GM21390 (cell line): ENCODE results near the gene NCOA7.
"Not testable (repeated sequence)": the region's sequence is repeated elsewhere in the genome, so short reads cannot be mapped to it uniquely, and the experiment has no call there.

Source experiments
- ATAC-seq: cut with Tn5 transposase; IDR thresholded peaks from one replicate; pipeline ENCODE4 v1.9.1; 2021; ENCODE audit not compliant: unreplicated experiment

Gene NCOA7

DNA sequence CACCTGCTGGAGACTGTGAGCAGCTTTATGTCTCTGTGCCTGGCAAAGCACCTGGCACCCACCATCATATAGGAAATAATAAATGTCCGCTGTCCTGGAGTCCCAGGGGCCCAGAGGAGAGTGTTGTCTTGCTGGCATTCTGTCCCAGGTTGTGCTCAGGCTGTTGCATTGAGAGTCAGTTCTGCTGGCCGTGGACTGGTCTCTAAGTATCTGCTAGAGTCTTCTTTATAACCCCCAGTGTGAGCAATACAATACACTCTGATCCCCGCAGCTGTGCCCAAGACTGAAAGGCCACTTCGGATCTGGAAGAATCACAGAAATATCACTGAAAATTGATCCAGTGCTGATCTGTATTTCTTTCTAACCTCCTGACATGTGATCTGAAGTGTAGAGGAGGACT, 127.5 kb downstream of the NCOA7 start:
- no peak for ATAC-seq

DNA sequence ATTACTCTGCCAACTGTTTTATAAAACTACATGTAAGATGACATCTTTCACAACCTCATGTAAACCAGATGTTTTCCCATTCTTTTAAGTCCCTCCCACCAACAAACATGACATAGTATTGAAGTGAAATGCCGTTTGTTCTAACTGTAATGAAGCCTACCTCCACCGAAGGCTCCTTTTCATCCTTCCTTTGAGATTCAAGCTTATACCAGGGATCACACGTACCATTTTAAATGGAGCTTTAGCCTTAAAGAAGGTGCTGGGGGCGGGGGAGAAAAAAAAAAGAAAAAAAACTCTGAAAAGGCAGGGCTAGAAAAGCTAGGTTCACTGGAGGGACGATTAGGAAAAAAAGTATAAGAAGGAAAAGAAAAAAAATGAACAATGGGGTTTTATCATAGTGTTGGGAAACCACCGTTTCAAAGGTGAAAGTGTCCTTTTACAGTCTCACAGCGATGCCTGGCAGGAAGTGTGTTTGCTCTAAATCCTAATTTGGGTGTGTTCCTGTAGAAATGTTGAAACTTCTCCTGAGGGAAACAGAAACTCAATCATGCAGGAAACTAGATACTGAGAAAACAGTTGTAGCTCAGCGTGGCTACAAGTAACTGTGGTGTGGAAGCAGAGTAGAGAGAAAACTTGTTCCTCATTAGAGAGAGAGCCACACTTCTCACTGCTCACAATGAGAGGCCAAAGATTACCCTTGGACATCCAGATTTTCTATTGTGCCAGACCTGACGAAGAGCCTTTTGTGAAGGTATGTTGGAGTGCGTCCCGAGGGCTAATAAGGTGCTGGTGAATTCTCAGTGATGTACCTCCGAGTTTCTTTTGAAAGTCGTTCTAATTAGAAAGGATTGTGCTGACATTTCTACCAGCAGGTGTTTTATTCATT, 128.2 kb downstream of the NCOA7 start:
- ATAC-seq: peak; percentile 96

DNA sequence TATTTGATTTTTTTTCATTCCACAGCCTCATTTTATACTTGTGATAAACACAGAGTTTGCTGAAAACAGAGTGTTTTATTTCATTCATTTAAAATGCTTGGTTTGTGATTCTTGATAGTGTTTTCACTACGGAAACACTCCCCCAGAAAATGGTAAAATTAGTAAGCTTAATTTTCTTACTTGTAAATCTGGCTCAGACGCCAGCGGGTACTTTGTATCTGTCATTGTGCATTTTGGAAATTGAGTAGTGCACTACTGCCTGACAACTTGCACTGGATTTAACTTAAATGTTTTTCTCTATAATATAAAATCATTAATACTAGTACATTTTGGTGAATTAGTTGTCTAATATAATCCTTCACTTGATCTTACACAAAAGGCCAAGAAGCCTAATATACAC, 128.9 kb downstream of the NCOA7 start:
- ATAC-seq: peak; percentile 18

DNA sequence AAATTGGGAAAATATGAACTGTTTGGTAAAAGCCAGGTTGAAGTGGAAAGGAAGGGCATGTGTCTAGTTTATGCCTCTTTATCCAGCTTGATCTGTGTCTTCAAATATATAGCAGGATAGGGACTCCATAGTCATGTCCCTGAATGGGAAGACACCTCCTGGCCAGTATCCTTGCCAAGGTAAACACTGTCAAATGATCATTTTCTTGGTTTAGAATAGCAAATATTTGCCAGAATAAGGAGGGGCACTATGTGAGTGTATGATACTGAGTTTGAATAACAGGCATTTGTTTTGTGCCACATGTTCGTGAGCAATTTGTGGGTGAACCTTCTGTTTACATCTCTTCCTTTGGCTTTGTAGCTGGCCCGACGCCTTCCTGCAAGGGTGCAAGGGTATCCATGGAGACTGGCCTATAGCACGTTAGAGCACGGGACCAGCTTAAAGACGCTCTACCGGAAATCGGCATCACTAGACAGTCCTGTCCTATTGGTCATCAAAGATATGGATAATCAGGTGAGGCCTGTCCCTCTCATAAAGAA, 131.6 kb downstream of the NCOA7 start:
- no peak for ATAC-seq

DNA sequence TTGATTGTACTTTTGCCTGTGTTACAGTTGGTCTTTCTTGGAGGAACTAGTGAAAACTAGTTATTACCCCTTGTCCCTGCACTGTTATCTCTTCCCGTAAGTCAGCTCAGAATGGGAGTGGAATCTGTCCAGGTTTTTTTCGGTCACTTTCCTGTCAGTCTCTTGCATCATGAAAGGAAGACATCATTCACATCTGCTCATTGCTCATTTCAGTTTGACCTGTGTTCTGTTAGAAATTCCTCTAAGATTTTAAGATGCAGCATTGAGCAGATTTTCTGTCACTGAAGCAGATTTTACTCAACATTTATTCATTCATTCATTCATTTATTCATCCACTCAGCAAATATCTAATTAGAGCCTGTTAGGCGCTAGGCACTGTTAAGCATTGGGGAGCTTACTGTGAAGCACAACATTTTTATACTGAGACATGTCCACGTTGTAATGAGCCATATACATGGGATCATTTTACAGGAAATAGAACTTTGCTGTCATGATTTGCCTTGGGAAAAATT, 132.7 kb downstream of the NCOA7 start:
- ATAC-seq: no peak

DNA sequence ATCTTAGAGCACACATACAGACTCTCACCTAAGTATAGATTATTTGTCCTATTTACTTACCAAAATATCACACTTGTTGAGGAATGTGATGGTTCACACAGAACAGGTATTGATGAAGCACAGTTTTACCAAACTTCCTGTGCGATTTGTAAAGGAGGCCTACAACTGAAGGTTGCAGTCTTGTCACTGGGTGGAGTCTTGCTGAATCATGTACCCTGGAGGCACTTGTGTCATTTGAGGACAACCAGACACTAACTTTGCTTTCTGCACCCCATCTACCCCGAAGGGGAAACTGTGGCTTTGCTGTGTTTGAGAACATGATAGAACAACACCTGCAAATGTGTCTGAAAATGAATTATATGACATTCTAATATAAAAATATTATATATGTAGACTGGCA, 133.4 kb downstream of the NCOA7 start:
- no peak for ATAC-seq

DNA sequence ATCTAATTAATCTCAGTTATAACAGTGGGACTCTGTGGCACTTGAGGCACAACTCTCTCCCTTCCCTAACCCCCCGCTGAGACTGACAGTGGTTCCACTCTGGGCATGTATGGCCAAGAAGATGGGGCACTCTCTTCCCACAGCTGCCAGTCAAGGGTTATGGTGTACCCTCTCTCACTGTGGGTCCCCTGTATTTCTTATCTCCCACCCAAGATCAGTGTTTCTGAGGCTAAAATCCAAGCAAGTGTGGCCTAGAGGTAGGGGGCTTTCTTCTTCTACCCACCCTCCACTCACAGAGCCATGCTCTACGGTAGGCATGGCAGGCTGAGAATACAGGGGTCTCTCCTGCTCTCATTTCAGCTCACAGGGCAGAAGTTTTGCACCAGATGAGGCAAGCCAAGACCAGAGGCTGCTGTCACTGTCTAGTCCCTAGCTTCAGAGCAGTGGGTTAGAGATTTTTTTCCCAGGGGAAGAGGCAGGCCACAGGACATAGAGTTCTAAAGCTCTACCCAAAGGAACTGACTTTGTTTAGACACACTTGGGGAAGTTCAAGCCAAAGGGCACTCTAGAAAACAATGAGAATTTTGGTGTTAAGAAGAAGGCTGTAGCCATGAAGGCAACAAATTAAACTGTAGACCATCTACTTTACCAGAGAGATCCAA, 134.1 kb downstream of the NCOA7 start:
- no peak for ATAC-seq

DNA sequence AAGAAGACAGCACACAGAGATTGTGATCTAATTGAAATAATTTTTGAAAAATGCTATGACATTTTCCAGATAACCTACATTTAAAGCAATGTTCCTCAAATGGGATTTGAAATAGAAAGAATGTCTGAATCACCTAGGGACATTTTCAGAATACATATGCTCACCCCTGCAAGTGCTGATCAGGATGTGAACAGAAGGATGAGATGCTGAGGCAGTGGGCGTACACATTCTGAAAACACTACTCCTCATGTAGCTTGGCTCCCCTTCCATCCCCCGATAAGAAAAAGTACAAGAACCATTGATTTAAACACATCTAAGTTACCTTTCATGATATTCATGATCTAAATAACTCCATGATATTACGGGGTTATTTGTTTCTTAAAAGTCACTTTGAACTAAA, 136.0 kb downstream of the NCOA7 start:
- no peak for ATAC-seq

DNA sequence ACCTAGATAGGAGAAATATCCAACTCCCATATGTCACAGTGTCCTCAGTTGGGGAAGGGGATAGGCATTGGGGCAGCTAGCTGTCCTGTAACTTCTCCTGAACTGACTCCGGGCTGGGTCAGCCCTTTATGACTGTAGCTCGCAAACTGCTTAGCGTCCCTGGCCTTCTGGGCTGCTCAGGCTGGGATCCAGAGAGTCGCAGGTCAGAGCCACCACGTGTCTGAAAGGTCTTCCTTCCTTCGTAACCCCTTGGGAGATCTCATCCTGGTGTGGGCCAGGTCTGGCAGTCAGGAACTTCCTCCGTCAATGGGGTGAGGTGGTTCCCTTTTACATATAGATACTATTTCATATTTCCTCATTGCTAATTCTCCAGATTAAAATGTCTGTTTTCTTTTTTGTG, 137.0 kb downstream of the NCOA7 start:
- no peak for ATAC-seq

DNA sequence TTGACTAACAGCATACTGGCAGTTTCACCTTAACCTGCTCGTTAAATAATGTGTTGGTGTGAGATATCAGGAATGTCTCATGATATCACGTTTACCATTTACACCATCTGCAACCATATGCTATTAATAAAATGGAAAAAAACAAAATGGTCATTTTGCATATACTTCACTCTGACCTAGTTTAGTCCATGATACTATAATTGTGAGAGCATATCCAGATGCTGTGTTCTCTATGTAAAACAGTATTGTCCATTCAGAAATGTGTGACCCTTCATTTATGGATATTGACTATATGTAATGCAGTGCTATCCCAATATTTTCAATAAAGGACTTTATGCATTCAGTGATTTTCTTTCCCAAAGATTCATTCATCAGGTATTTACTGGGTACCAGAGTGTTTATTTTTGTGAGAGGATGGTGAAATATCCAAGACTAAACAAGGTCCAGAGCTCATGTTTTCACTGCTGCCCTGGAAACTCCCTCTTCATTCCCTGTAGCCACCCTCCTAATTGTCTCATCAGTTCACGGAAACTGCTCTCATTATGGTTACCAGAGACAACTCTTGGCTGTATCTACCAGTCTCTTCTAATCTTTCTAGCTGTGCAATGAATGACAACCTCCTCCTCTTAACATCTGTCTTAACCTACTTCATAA, 140.1 kb downstream of the NCOA7 start:
- no peak for ATAC-seq

DNA sequence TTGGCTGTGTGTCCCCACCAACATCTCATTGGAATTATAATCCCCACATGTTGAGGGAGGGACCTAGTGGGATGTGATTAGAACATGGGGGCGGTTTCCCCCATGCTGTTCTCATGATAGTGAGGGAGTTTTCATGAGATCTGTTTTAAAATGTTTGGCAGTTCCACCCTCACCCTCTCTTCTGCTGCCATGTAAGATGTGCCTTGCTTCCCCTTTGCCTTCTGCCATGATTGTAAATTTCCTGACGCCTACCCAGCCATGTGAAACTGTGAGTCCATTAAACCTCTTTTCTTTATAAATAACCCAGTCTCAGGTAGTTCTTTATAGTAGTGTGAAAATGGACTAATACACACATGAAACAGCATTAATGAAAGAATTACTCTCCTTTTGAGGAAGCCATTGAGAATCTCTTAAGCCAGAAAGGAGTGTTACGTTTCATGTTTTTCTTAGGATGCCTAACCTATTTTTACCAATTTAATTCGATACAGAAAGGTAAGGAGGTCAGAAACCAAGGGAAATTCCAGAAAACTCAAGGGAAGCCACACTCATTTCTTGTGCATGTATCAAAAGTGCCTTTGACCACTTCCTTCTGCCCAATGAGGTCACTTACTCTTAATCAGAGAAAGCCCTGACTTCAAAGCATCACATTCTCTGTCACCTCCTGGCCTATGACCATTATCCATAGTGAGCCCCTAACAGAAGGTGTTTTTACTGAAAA, 141.1 kb downstream of the NCOA7 start:
- ATAC-seq: peak; percentile 57

DNA sequence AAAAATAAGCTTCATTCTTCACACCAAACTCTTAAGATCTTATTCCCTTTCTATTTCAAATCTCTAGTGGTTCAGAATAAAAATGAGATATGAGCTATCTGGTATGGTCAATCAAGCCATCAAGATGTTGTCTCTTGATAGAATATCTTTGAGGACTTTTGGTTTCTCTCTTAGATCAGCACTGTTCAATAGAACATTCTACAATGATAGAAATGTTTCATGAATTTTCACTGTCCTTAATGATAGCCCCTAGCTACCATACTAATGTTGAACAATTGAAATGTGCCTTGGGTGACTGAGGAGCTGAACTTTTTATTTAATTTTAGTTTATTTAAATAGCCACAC, 141.7 kb downstream of the NCOA7 start:
- ATAC-seq: peak; percentile 22

DNA sequence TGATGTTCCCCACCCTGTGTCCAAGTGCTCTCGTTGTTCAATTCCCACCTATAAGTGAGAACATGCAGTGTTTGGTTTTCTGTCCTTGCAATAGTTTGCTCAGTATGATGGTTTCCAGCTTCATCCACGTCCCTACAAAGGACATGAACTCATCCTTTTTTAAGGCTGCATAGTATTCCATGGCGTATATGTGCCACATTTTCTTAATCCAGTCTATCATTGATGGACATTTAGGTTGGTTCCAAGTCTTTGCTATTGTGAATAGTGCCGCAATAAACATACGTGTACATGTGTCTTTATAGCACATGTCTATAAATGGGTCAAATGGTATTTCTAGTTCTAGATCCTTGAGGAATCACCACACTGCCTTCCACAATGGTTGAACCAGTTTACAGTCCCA, 144.8 kb downstream of the NCOA7 start:
- not testable (repeated sequence) for ATAC-seq

DNA sequence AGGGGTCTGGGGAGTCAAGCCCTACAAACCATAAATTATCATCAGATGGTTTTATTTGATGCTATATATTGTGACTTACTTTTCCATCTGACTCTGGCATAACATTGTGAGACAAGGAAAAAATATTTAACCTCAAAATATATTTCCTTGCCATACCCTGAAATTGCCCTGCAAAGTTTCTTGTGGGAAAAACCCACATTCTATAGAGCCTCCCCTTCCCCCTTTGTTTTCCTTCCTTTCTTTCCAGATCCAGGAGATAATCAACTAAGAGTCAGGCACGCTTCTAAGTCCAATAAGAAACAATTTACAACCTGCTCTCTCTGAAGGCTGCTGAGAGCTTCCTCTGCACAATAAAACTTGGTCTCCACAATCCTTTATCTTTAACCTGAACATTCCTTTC, 148.3 kb downstream of the NCOA7 start:
- ATAC-seq: no peak

DNA sequence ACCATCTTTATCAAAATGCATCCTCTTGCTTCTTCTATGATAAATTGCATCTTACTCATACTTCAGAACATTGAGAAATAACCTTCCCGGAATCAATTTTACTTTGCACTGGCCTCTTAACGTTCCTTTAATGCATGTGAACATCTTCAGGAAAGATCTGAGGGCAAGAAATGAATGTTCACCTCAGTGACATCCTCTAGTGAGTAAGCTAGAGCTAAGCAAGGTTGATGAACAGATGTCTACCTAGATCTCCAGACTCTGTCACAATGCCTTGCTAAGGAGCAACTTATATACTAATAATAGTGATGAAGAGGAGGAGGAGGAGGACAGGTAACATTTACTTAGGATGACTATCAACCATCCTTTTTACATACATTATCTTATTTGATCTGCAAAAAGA, 149.0 kb downstream of the NCOA7 start:
- ATAC-seq: no peak

DNA sequence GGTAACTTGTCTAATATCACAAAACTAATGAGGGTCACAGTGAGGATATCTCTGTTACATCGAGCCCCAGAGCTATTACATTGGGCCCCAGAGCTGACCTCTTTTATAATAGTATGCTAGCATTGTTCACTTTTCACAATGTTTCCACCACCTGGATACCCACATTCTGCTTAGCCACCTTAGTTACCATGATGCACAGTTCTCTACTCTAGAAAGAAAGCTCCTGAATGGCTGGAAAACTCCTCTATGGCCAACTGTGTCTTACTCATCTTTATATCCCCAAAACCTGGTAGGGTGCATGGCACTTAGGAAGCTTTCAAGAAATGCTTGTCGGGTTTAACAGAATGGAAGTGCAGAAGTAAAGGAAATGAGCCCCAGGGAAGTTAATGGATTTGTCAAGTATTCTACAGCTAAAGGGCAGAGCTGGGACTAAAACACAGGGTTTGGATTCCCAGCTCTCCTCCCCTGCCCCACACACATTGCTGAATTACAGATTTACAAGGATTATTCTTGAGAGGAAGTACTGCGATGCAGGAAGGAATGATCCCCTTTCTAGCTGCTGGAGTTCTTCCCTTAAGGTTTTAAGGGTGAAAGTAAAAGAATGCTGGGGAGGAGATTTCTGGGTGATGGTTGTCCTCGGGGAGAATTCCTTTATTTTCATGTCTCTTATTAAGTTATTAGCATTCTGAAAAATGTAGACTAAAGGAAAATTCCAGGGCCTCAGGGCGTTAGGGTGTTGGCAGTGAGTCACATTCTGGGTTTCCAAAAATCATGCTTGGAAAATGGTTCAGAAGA, 149.7 kb downstream of the NCOA7 start:
- ATAC-seq: no peak

DNA sequence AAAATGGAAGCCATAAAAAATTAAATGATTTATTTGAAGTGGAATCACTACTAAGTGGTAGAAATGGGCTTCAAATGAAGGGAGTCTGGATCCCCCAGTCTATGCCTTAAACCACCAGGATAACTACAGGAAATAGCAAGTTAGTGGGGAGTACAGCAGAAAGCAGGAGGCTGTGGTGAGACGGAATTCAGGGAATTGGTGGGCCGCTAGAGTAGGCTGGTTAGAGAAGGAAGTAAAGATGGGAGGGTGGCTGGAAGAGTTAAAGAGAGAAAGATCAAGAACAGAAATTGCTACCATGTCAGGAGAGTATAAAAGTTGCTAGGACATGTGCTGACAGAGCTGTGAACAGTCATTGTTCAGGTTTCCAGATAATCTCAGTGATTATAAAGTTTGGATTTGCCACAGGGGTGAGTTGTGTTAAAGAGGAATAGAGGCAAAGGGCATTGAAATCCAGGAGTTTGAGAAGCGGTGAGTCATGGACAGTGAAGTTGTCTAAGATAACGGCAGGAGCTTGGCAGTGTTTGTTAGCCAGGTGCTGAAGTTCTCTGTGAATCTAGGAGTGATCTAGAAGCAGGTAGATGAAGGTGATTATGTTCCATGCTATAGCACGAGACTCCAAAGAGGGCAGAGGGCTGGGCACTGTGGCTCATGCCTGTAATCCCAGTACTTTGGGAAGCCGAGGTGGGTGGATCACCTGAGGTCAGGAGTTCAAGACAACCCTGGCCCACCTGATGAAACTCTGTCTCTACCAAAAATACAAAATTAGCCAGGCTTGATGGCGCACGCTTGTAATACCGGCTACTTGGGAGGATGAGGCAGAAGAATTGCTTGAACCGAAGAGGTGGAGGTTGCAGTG, 152.1 kb downstream of the NCOA7 start:
- no peak for ATAC-seq

DNA sequence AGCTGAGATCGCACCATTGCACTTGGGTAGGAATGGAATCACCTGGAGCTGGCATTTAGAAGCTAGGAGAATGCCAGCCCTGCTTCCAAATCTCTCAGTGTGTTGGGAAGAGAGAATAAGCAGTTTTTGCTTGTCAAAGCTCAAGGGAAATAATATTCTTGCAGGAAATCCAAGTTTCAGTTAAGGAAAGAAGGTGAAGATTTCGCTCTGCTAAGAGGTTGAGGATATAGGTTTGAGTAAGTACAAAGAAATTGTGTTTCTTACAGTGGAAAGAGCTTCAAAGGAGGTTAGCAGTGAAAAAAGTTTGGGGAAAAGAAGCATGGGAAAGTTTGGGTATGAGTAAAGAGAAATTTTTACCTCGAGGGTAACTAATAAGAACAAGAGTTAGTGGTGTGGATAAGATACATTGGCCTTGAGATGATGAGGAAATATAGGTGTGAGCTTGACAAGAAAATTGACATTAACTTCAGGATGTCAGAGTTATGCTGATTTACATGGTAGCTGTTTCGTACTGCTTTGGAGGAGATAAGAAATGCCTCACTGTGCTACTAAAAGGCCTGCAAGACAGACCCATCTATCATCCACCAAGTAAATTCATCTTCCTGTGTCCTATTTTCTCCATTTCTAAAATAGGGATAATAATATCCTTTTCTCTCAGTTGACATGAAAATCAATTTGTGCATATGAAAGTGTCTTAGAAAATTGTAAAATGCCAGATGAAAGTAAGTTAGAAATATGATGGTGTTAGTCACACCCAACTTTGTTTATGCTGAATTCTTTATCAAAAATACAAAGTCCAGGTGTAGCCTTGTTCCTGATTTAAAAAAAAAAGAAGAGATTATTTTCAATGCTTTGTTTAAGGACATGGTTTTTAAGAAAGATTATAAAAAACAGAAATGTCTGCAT, 153.0 kb downstream of the NCOA7 start:
- no peak for ATAC-seq
